ENCODE results near the gene TEPSIN. TPM values are rescaled to one million over a fixed set of nuclear protein-coding genes. Genes with fewer than 3 reads are reported as not detected.

The TEPSIN gene
- total and polyA plus RNA-seq, 2 of the 13 experiments (the other 11 are each of a cell fraction or from before 2014, with no cell fraction given): 16.1 to 18.8 TPM

DNA sequence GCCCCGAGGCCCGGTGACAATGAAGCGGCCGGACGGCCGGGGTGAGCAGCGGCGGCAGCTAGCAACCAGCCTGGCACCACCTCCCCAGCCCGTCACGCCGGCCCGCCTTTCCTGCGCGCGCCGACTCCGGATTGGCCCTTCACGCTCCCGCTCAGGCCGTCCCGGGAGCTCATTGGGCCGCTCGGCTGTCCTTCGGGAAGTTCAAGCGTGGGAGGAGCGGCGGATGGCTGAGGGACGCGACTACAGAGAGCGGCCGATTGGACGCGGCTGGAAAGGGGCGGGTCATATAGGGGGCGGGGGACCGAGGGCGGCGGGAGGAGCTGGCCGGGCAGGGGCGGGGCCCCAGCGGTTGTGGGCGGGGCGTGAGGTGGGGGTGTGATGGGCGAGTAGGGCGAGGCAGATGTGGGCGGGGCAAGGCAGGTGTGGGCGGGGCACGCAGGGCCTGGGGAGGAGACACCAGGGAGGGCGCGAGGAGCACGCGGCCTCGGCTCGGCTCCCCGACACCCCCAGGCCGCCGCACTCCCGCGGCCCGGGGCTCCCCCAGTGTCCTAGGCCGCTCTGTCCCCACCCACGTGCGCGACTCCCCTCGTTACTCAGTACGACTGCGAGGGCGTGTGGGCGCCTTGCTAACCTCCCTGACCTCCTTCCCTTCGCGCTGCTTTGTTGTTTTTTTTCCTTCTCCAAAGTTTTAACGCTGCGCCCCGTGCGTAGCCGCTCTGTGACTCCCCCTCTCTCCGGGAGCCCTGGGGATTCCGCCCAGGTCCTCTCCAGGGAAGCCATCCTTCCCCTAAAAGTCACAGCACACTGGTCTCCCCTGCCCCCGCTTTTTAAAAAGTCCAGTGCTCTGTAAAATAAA lies 15.7 kb downstream of the TEPSIN start, which contains the start of gene CEP131 (continued):
- TF ChIP-seq, protein P1, sequence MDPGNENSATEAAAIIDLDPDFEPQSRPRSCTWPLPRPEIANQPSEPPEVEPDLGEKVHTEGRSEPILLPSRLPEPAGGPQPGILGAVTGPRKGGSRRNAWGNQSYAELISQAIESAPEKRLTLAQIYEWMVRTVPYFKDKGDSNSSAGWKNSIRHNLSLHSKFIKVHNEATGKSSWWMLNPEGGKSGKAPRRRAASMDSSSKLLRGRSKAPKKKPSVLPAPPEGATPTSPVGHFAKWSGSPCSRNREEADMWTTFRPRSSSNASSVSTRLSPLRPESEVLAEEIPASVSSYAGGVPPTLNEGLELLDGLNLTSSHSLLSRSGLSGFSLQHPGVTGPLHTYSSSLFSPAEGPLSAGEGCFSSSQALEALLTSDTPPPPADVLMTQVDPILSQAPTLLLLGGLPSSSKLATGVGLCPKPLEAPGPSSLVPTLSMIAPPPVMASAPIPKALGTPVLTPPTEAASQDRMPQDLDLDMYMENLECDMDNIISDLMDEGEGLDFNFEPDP (CRISPR knock-in tag; conservative IDR thresholded peaks at IDR 0.05): no peak
- no peak for TF ChIP-seq MTA1 (CRISPR knock-in tag; IDR thresholded peaks at IDR 0.05; ENCODE audit: borderline replicate concordance)
- TF ChIP-seq ZFX (CRISPR knock-in tag; IDR thresholded peaks at IDR 0.05; ENCODE audit: low read depth): peak; percentile 95
- no peak for TF ChIP-seq PAWR (CRISPR knock-in tag; IDR thresholded peaks at IDR 0.05; ENCODE audit: borderline replicate concordance)
- 0 out of 2 replicates have a peak, but pooled peaks have one; percentile 20 for TF ChIP-seq TOE1 (CRISPR knock-in tag; IDR thresholded peaks at IDR 0.05)
- TF ChIP-seq, protein P2, sequence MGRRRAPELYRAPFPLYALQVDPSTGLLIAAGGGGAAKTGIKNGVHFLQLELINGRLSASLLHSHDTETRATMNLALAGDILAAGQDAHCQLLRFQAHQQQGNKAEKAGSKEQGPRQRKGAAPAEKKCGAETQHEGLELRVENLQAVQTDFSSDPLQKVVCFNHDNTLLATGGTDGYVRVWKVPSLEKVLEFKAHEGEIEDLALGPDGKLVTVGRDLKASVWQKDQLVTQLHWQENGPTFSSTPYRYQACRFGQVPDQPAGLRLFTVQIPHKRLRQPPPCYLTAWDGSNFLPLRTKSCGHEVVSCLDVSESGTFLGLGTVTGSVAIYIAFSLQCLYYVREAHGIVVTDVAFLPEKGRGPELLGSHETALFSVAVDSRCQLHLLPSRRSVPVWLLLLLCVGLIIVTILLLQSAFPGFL (CRISPR knock-in tag; IDR thresholded peaks at IDR 0.05): no peak
- TF ChIP-seq FLYWCH1 (CRISPR knock-in tag; IDR thresholded peaks at IDR 0.05): peak; percentile 38; the same call in 1 of the 2 replicates
- TF ChIP-seq, protein P3, sequence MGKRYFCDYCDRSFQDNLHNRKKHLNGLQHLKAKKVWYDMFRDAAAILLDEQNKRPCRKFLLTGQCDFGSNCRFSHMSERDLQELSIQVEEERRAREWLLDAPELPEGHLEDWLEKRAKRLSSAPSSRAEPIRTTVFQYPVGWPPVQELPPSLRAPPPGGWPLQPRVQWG (CRISPR knock-in tag; IDR thresholded peaks at IDR 0.05; ENCODE audit: borderline replicate concordance, low read depth): no peak
- no peak for TF ChIP-seq ZNF333 (CRISPR knock-in tag; IDR thresholded peaks at IDR 0.05; ENCODE audit: borderline replicate concordance)
- 0 out of 2 replicates have a peak, but pooled peaks have one; percentile 24 for TF ChIP-seq PPARG (CRISPR knock-in tag; conservative IDR thresholded peaks at IDR 0.05)
- TF ChIP-seq KDM3A (CRISPR knock-in tag; IDR thresholded peaks at IDR 0.05; ENCODE audit: low read depth): 0 out of 2 replicates have a peak, but pooled peaks have one; percentile 13
- no peak for TF ChIP-seq SMAD3 (CRISPR knock-in tag; IDR thresholded peaks at IDR 0.05)
- peak; percentile 83; the same call in 1 of the 2 replicates for TF ChIP-seq HES4 (CRISPR knock-in tag; IDR thresholded peaks at IDR 0.05; ENCODE audit: borderline replicate concordance)
- no peak for TF ChIP-seq ZNF383 (CRISPR knock-in tag; IDR thresholded peaks at IDR 0.05; ENCODE audit: borderline replicate concordance)
- TF ChIP-seq ZNF34 (CRISPR knock-in tag; IDR thresholded peaks at IDR 0.05; ENCODE audit: borderline replicate concordance): no peak
- TF ChIP-seq, protein P4, sequence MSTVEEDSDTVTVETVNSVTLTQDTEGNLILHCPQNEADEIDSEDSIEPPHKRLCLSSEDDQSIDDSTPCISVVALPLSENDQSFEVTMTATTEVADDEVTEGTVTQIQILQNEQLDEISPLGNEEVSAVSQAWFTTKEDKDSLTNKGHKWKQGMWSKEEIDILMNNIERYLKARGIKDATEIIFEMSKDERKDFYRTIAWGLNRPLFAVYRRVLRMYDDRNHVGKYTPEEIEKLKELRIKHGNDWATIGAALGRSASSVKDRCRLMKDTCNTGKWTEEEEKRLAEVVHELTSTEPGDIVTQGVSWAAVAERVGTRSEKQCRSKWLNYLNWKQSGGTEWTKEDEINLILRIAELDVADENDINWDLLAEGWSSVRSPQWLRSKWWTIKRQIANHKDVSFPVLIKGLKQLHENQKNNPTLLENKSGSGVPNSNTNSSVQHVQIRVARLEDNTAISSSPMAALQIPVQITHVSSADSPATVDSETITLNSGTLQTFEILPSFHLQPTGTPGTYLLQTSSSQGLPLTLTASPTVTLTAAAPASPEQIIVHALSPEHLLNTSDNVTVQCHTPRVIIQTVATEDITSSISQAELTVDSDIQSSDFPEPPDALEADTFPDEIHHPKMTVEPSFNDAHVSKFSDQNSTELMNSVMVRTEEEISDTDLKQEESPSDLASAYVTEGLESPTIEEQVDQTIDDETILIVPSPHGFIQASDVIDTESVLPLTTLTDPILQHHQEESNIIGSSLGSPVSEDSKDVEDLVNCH (CRISPR knock-in tag; IDR thresholded peaks at IDR 0.05): 0 out of 2 replicates have a peak, but pooled peaks have one; percentile 62
- peak; percentile 88 for TF ChIP-seq MEIS2 (CRISPR knock-in tag; IDR thresholded peaks at IDR 0.05)
- no peak for TF ChIP-seq U2AF1 (optimal IDR thresholded peaks at IDR 0.05; ENCODE audit: low read depth, low read length)
- TF ChIP-seq SKIL (CRISPR knock-in tag; IDR thresholded peaks at IDR 0.05; ENCODE audit: borderline replicate concordance): no peak
- TF ChIP-seq TSC22D2 (CRISPR knock-in tag; IDR thresholded peaks at IDR 0.05; ENCODE audit: borderline replicate concordance): no peak; the same call in 1 of the 2 replicates
- TF ChIP-seq ZNF782 (CRISPR knock-in tag; IDR thresholded peaks at IDR 0.05; ENCODE audit: borderline replicate concordance): peak; percentile 77
